K562 (cell line): Measurements from ENCODE around the gene MINDY4. TPM values are rescaled to one million over a fixed set of nuclear protein-coding genes. Genes with fewer than 3 reads are reported as not detected.

Experiments
- ASH1L ChIP-seq: fragments of 450-650 bp; IDR thresholded peaks from 2 replicates; pipeline ENCODE4 v1.6.1; 2018; ENCODE audit warnings: borderline replicate concordance, mild to moderate bottlenecking, low read depth; ENCODE audit not compliant: partially characterized antibody
- DIDO1 ChIP-seq: fragments of 450-650 bp; IDR thresholded peaks from 2 replicates; pipeline ENCODE4 v1.6.1; 2016; ENCODE audit warnings: low read depth, missing biosample characterization, missing genetic modification characterization
- ETV1 ChIP-seq: fragments of 450-650 bp; conservative IDR thresholded peaks from 2 replicates; pipeline ENCODE4 v1.6.1; 2016; ENCODE audit warnings: missing genetic modification characterization, control low read depth, low read depth, missing compliant biosample characterization
- HNRNPUL1 ChIP-seq: fragments of 200-400 bp; formaldehyde crosslinking; IDR thresholded peaks from 2 replicates; pipeline ENCODE4 v1.6.1; 2017; ENCODE audit warnings: low read length
- MAFK ChIP-seq: IDR thresholded peaks from 2 replicates; pipeline ENCODE4 v1.6.1; 2011; ENCODE audit warnings: low read length, improper control_type of control experiment
- POLR2A ChIP-seq: fragments of 450-650 bp; conservative IDR thresholded peaks from 2 replicates; pipeline ENCODE4 v1.6.1; 2016
- RFX7 ChIP-seq: fragments of 250-450 bp; sonication (Bioruptor Pico); IDR thresholded peaks from 2 replicates; pipeline ENCODE4 v1.5.1; 2021; ENCODE audit warnings: mild to moderate bottlenecking
- ZNF143 ChIP-seq: sonication (generic); formaldehyde crosslinking; IDR thresholded peaks from 2 replicates; pipeline ENCODE4 v1.9.0; 2022; ENCODE audit warnings: mild to moderate bottlenecking, missing genetic modification reagents
- ZNF146 ChIP-seq: IDR thresholded peaks from one replicate; pipeline ENCODE4 v1.6.1; 2018; ENCODE audit warnings: missing compliant biosample characterization; ENCODE audit not compliant: unreplicated experiment
- ZNF174 ChIP-seq: fragments of 250-450 bp; sonication (Bioruptor Pico); IDR thresholded peaks from 2 replicates; pipeline ENCODE4 v1.4.0; 2020; ENCODE audit warnings: mild to moderate bottlenecking
- ZNF431 ChIP-seq: sonication (generic); formaldehyde crosslinking; IDR thresholded peaks from 2 replicates; pipeline ENCODE4 v1.8.0; 2022; ENCODE audit warnings: mild to moderate bottlenecking, missing genetic modification reagents
- ZNF644 ChIP-seq: fragments of 200-800 bp; sonication (Bioruptor generic); IDR thresholded peaks from 2 replicates; pipeline ENCODE4 v1.6.1; 2016; ENCODE audit warnings: low read depth, missing genetic modification characterization, missing compliant biosample characterization
- ZNF79 ChIP-seq: fragments of 250-450 bp; sonication (Bioruptor Pico); IDR thresholded peaks from 2 replicates; pipeline ENCODE4 v1.4.0; 2020; ENCODE audit warnings: low read depth, mild to moderate bottlenecking, moderate library complexity
- polyA plus RNA-seq, 8 experiments: library from polyadenylated mRNA; depleted of rRNA in 4 of 8; stranded (reverse) in 5 of 8; unstranded in 3 of 8; fragments of >200 nt; fragmentation: Nextera tagmentation in 2 of 8; fragmentation: Illumina TruSeq in 1 of 8; extraction: Ambion mirVana in 2 of 8; extraction: Trizol in 1 of 8; gene quantifications; 2 replicates each; pipeline versions ENCODE4 v1.2.1 to v1.2.3, GENCODE V29; 2011 to 2014; ENCODE audit warnings: inconsistent platforms in 1 of 8, missing spikeins in 1 of 8
- total RNA-seq, 7 experiments: library from RNA; depleted of rRNA in 6 of 7; stranded (reverse); fragments of >200 nt in 6 of 7; fragmentation: Illumina TruSeq in 2 of 7; extraction: Trizol in 2 of 7; gene quantifications; 2 replicates each; pipeline versions ENCODE4 v1.2.1 to v1.2.3, GENCODE V29; 2011 to 2021; ENCODE audit warnings: low replicate concordance in 1 of 7
- TF ChIP-seq, protein P1 (sequence below), 2 experiments: fragments of 450-650 bp; IDR thresholded peaks; 2 replicates each; pipeline ENCODE4 v1.6.1; 2016; ENCODE audit warnings: mild to moderate bottlenecking in 2 of 2, borderline replicate concordance in 1 of 2, low read depth in 1 of 2, moderate library complexity in 1 of 2
- TF ChIP-seq, protein P2 (sequence below): fragments of 250-450 bp; sonication (Bioruptor Pico); IDR thresholded peaks from 2 replicates; pipeline ENCODE4 v1.6.1; 2021; ENCODE audit warnings: mild to moderate bottlenecking

Gene MINDY4
- total and polyA plus RNA-seq, 9 of the 15 experiments (the other 6 are each of a cell fraction or from before 2014, with no cell fraction given): 2.1 to 16.7 (median 11.0) TPM

DNA sequence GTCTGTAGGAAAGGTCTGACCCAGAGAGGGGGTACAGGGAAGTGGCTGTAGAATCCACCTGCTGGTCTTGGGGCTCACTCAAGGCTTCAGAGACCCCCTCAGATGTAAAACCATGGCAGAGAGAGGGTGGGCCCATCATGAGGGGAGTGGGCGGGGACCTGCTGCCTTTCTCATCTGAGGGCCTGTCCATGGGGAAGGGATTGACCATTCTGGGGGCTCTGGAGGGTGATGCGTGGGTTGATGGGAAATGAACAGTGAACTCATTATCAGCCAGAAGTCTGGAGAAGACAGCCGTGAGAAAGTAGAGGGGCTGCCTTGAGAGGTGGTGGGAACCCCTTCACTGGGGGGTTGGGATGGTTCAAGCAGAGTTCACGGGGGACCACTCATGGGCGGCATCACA lies 66.8 kb downstream of the MINDY4 start (continued):
- TF ChIP-seq, protein P1, sequence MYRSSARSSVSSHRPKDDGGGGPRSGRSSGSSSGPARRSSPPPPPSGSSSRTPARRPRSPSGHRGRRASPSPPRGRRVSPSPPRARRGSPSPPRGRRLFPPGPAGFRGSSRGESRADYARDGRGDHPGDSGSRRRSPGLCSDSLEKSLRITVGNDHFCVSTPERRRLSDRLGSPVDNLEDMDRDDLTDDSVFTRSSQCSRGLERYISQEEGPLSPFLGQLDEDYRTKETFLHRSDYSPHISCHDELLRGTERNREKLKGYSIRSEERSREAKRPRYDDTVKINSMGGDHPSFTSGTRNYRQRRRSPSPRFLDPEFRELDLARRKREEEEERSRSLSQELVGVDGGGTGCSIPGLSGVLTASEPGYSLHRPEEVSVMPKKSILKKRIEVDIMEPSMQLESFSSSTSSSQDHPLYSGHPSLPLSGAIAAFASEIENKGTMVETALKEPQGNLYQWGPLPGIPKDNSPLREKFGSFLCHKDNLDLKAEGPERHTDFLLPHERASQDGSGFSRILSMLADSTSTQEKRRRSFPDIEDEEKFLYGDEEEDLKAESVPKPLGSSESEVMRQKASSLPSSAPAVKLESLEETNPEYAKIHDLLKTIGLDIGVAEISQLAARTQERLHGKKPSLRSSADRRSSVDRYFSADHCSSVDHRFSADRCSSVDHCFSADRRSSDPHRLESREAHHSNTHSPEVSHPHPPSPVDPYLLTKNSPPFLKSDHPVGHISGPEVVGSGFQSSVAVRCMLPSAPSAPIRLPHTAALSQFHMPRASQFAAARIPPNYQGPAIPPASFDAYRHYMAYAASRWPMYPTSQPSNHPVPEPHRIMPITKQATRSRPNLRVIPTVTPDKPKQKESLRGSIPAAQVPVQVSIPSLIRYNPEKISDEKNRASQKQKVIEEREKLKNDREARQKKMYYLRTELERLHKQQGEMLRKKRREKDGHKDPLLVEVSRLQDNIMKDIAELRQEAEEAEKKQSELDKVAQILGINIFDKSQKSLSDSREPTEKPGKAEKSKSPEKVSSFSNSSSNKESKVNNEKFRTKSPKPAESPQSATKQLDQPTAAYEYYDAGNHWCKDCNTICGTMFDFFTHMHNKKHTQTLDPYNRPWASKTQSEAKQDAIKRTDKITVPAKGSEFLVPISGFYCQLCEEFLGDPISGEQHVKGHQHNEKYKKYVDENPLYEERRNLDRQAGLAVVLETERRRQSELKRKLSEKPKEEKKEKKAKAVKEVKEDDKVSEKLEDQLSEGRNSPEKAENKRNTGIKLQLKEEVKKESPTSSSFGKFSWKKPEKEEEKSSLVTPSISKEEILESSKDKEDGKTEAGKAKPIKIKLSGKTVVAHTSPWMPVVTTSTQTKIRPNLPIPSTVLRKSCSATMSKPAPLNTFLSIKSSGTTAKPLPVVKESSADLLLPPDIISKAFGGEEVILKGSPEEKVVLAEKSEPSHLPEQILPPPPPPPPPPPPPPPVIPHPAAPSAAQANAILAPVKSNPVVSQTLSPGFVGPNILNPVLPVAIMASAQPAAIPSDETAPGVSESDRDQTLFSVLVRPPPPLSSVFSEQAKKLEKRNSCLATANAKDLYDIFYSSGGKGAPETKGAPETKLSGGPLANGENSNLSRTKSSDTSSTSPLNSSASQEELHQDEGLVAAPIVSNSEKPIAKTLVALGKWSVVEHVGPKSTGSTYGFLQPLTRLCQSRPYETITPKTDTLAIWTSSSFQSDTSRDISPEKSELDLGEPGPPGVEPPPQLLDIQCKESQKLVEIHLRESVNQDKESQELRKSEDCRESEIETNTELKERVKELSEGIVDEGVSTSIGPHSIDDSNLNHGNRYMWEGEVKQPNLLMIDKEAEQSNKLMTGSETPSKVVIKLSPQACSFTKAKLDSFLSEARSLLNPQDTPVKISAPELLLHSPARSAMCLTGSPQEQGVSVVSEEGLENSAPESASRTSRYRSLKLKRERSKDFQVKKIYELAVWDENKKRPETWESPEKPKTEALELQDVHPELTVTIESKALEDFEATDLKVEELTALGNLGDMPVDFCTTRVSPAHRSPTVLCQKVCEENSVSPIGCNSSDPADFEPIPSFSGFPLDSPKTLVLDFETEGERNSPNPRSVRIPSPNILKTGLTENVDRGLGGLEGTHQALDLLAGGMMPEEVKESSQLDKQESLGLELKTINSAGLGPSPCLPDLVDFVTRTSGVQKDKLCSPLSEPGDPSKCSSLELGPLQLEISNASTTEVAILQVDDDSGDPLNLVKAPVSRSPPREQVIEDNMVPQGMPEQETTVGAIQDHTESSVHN (IDR thresholded peaks at IDR 0.05; ENCODE audit: borderline replicate concordance in 1 of 2, low read depth in 1 of 2): no peak
- no peak for TF ChIP-seq ZNF644 (tag)
- no peak for TF ChIP-seq HNRNPUL1
- TF ChIP-seq, protein P2, sequence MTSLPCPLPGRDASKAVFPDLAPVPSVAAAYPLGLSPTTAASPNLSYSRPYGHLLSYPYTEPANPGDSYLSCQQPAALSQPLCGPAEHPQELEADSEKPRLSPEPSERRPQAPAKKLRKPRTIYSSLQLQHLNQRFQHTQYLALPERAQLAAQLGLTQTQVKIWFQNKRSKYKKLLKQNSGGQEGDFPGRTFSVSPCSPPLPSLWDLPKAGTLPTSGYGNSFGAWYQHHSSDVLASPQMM (CRISPR knock-in tag): no peak
- no peak for TF ChIP-seq ZNF431
- TF ChIP-seq ETV1 (tag): no peak
- TF ChIP-seq POLR2A: no peak
- no peak for TF ChIP-seq MAFK
- TF ChIP-seq RFX7: no peak
- no peak for TF ChIP-seq ZNF146 (CRISPR knock-in tag)
- no peak for TF ChIP-seq ZNF143
- no peak for TF ChIP-seq DIDO1
- no peak for TF ChIP-seq ZNF79 (CRISPR knock-in tag)
- TF ChIP-seq ASH1L: no peak
- no peak for TF ChIP-seq ZNF174 (CRISPR knock-in tag)
